ENCODE measurements around the gene DYNC2H1.

The DYNC2H1 gene, protein sequence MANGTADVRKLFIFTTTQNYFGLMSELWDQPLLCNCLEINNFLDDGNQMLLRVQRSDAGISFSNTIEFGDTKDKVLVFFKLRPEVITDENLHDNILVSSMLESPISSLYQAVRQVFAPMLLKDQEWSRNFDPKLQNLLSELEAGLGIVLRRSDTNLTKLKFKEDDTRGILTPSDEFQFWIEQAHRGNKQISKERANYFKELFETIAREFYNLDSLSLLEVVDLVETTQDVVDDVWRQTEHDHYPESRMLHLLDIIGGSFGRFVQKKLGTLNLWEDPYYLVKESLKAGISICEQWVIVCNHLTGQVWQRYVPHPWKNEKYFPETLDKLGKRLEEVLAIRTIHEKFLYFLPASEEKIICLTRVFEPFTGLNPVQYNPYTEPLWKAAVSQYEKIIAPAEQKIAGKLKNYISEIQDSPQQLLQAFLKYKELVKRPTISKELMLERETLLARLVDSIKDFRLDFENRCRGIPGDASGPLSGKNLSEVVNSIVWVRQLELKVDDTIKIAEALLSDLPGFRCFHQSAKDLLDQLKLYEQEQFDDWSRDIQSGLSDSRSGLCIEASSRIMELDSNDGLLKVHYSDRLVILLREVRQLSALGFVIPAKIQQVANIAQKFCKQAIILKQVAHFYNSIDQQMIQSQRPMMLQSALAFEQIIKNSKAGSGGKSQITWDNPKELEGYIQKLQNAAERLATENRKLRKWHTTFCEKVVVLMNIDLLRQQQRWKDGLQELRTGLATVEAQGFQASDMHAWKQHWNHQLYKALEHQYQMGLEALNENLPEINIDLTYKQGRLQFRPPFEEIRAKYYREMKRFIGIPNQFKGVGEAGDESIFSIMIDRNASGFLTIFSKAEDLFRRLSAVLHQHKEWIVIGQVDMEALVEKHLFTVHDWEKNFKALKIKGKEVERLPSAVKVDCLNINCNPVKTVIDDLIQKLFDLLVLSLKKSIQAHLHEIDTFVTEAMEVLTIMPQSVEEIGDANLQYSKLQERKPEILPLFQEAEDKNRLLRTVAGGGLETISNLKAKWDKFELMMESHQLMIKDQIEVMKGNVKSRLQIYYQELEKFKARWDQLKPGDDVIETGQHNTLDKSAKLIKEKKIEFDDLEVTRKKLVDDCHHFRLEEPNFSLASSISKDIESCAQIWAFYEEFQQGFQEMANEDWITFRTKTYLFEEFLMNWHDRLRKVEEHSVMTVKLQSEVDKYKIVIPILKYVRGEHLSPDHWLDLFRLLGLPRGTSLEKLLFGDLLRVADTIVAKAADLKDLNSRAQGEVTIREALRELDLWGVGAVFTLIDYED (N-terminal part only)

GRCh38 chr11:103108933-103109817 is at the start of gene DYNC2H1:
DYNC2H1 (plus strand) TSS chr11:103109426; CDS start chr11:103109575, 149 bp downstream.
- DNase-seq (ENCODE audit: low spot score), result peak; percentile 96

- no peak for DNase-seq (ENCODE audit: low spot score)
Measured at GRCh38 chr11:103061656-103062055, 47.6 kb upstream of the DYNC2H1 start.

DNA sequence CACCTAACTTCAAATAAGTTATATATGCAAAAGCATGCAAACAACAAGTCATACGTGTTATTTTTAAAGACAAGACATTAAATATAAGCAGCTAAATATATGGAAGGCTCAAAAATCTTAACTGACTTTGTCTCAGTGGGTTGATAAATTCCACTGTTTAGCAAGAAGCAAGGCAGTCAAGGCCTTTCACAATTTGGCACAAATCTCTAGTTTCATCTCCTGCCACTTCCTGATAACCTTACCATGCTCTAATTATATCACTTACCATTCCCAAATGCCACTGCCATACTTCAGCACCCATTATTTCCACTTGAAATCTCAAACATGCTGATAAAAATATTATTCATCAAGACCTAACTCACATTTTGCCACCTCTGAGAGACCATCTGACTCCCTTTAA is 42.1 kb upstream of the DYNC2H1 start:
- DNase-seq (ENCODE audit: low spot score), result no peak

GRCh38 chr11:103069367-103069766 is 39.9 kb upstream of the DYNC2H1 start:
- no peak for DNase-seq (ENCODE audit: low spot score)

DNA sequence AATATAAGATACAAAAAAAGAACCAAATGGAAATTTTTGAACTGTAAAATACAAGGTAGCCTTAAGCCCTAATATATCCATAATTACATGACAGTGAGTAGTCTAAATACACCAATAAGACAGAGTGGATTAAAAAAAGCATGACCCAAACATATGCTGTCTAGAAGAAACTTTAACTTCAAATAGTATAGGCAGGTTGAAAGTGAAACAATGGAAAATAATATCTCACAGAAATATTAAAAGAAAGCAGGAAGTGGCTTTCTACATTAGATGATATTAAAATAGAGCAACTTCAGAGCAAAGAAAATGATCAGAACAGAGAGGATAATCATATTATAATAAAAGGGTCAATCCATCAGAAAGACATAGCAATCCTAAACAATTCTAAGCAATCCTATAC is 39.1 kb upstream of the DYNC2H1 start:
- DNase-seq (ENCODE audit: low spot score), result peak; percentile 24

DNA sequence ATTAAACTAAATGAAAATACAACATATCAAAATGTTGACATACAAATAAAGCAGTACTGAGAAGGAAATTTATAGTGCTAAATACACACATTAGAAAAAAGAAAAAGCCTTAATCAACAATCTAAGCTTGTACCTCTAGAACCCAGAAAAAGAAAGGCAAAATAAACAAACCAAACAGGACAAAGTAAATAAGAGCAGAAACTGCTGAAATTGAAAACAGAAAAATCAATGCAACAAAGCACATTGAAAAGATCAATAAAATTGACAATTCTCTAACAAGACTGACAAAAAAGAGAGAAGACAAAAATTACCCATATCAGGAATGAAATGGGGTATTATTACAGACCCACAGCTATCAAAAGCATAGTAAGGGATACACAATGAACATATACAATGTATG is 38.2 kb upstream of the DYNC2H1 start:
- no peak for DNase-seq (ENCODE audit: low spot score)

DNA sequence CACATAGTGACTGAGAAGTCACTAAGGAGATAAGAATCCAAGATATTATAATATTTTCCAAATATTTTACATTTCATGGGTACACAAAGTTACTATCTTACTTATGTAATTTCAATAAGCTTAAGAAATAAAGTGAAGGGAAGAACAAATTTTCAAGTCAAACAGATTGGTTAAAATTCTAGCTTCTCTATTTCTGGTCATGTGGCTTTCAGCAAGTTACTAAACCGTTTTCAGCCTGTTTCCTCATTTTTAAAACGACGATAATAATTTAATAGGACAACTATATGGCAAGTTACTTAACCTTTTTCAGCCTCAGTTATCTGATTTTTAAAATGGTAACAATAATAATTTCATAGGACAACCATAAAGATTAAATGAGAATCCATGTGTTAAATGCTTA is 32.9 kb upstream of the DYNC2H1 start:
- no peak for DNase-seq (ENCODE audit: low spot score)

DNA sequence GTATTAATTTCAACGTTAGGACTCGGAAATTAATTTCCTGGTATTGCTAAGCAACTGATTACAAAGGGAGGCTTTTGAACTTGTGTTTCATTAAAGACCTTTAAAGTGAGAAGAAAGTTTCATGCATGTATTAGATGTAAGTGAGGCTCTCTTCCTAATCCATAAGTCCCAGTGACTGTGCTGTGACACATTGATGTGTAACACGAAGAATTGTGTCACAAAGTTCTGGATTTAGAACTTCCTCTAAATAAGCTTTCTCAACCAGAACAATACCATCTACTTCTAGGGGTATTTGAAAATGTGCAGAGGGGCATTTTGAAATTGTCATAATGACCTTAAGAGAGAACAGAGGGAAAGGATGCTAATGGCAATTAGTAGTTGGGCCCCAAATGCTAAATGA is 31.7 kb upstream of the DYNC2H1 start:
- DNase-seq (ENCODE audit: low spot score), result no peak

GRCh38 chr11:103078710-103079109 is 30.5 kb upstream of the DYNC2H1 start:
- DNase-seq (ENCODE audit: low spot score), result no peak

DNA sequence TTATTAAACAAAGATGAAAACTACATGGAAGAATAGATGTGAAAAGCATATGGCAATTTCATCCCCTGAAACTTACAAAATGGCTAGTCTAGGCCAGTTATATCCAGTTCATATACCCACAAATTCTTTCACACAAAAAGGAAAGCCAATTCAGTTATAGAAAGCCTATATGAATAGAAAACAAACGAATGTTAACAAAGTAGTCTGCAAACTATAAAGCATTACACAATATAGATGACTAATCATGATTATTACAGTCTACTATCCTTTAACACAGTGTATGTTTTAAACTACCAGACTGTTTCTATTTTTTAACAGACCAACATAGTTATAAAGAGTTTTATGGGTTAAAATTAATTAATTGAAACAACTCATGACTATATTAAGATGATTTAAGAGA is 29.4 kb upstream of the DYNC2H1 start:
- no peak for DNase-seq (ENCODE audit: low spot score)

DNA sequence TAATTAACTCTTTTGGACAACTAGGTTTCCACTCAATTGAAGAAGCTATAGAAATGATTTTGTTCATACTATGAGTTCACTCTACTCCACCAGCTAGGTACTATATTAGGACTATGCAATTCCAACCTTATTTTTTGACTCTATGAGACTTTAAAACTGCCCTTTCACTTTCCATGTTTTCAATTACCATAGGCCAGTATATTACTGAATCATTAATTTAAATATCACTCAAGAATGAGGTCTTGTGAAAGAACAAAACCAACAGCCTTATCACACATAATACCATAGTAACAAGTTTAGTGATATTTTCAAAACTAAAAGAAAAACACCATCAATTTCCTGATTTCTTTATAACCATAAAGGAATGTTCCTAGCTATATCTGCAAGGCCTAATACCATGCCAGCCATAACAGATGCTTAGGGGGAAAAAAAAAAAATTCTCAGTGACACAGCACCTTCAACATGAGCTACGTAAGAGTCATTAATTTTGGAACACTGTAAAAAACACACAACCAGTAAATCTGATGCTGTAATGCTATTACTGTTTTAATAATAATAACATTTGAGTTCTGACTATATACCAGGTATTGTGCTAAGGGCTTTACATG is 23.4 kb upstream of the DYNC2H1 start:
- no peak for DNase-seq (ENCODE audit: low spot score)

GRCh38 chr11:103086461-103086860 is 22.8 kb upstream of the DYNC2H1 start:
- no peak for DNase-seq (ENCODE audit: low spot score)

DNA sequence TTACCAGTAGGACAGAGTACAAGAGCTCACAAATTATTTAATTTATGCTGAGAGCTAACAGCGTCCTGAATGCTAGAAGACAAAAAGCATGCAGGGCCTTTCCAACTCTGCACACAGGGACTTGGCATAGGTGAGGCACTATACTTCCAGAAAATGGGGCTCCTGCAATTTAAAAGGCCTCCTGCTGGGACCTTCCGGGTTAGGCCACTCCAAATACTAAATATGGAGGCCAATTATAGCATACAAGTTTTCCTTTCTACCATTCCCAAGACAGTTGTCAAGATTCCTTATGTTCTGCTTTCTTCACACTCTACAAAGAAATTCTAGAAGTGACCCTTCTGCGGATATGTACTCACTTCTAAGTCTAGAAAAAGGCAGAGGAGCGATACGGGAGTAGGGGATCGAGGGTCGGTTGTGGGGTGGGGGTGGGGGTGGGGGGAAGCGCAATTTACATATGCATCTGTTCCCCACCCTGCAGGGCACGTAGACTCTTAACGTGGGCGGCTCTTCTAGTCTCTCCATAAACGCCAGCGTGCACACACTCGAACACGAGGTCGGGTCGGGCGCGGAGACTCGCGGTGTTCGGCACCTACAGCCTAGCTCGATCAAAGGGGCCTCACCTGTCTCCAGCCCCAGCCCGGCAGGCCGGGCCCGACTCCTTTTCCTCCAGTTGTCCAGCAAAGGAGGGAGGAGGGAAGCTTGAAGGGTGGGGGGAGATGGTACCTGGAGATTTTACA is 18.0 kb upstream of the DYNC2H1 start:
- DNase-seq (ENCODE audit: low spot score), result peak; percentile 77

GRCh38 chr11:103091801-103092524 is 17.3 kb upstream of the DYNC2H1 start, which contains the start of gene DCUN1D5:
DCUN1D5 (minus strand) TSS chr11:103092160; CDS start chr11:103091872, 288 bp downstream.
- peak; percentile 95 for DNase-seq (ENCODE audit: low spot score)

- DNase-seq (ENCODE audit: low spot score), result no peak
Measured at GRCh38 chr11:103097279-103097678, 11.9 kb upstream of the DYNC2H1 start.

DNA sequence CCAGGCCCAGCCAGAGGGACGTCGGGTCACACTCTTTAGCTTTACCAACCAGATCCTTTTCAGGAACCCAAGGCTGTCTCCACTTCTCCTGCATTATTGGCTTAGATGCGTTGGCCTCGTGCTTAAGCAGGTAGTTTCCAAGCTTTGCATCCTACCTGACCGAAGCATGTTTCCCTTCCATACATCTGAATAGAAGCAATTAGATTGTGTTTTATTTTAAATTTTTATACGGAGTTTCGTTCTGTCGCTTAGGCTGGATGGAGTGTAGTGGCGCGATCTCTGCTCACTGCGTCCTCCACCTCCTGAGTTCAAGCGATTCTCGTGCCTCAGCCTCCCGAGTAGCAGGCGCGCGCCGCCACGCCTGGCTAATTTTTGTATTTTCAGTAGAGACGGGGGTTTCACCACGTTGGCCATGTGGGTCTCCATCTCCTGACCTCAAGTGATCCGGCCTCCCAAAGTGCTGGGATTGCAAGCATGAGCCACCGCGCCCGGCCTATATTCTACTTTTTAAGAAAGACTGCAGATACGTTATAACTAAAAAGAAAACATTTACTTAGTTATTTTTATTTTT is 677 bp downstream of the DYNC2H1 start:
- DNase-seq (ENCODE audit: low spot score), result no peak

DNA sequence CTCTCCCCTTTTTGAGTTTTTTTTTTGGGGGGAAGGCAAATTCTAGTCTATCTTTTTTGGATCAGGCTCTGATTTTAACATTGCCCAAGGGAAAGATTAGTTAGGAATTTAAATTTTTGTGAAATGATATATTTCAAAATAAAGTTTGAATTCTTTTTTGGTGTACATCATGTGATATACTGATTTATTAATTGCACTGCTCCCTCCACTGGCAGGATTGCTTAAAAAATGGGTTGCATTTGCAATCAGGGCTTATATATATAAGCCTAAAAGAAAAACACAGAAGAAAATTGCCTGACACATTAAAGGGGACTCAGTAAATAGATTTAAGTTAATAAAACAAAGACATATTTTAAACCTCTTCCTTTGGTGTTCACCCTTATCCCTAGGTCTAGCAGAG is 1.2 kb downstream of the DYNC2H1 start:
- peak; percentile 56 for DNase-seq (ENCODE audit: low spot score)

DNA sequence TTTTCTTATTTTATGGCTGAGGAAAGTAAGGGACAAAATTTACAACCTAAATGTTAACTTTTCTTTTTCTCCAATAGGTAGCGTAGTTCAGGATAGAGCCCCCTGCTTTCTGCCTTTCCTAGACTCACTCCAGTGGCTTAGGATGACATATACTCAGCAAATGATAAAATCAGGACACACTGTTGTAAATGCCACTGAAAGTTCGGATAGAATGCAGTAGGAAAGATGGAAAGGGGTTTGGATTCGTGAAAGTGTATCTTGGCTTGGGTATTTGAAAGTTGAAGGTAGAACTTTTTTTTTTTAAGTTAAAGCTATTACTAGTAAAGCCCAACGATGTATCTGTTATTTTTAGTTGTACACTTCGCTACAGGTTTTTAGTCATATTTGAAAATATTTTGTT is 2.2 kb downstream of the DYNC2H1 start:
- DNase-seq (ENCODE audit: low spot score), result no peak

GRCh38 chr11:103112364-103112763 is 3.1 kb downstream of the DYNC2H1 start:
- no peak for DNase-seq (ENCODE audit: low spot score)
